ENCODE data around the gene TMEM273. TPM values are rescaled to one million over a fixed set of nuclear protein-coding genes. Genes with fewer than 3 reads are reported as not detected.

TMEM273 gene
- total RNA-seq (2012; rRNA removed) = not detected in 2 replicates

GRCh38 chr10:49187950-49188761 lies at the start of gene TMEM273:
TSS of gene TMEM273 (minus strand) at chr10:49188391. CDS start at chr10:49188336, 55 bp downstream.
- no peak within 1 kb of the TSS for H3K4me2 ChIP-seq (ENCODE audit: low read length)
- no peaks in the 10 kb centered on the region for H3K4me1 ChIP-seq (ENCODE audit: control insufficient read depth, insufficient read depth, low read length)
- no peak within 1 kb of the TSS for H3K4me3 ChIP-seq (ENCODE audit: low read length)

GRCh38 chr10:49237985-49238384 lies 49.8 kb upstream of the TMEM273 start:
- H3K4me1 ChIP-seq (ENCODE audit: control insufficient read depth, insufficient read depth, low read length) = no peaks in the 10 kb centered on the region
- H3K9ac ChIP-seq (ENCODE audit: low read depth, low read length) = no peak overlapping the region
- peaks cover 38% of the 10 kb centered on the region for H3K27me3 ChIP-seq (ENCODE audit: control insufficient read depth, insufficient read depth, low read length)
- H3K9me3 ChIP-seq (replicated peaks; ENCODE audit: low read length) = no peaks in the 10 kb centered on the region
- no peaks in the 10 kb centered on the region for H3K36me3 ChIP-seq (ENCODE audit: insufficient read depth, low read length)
- no peak overlapping the region for H3K4me2 ChIP-seq (ENCODE audit: low read length)
- no peak overlapping the region for H3K4me3 ChIP-seq (ENCODE audit: low read length)

More at GRCh38 chr10:49187950-49188761, at the start of gene TMEM273:
- H3K9ac ChIP-seq (ENCODE audit: low read depth, low read length) = no peak within 1 kb of the TSS
- no peaks in the 10 kb centered on the region for H3K9me3 ChIP-seq (replicated peaks; ENCODE audit: low read length)
- no peaks in the 10 kb centered on the region for H3K36me3 ChIP-seq (ENCODE audit: insufficient read depth, low read length)
- peaks cover 55% of the 10 kb centered on the region for H3K27me3 ChIP-seq (ENCODE audit: control insufficient read depth, insufficient read depth, low read length)

- no peak overlapping the region for H3K4me2 ChIP-seq (ENCODE audit: low read length)
- no peaks in the 10 kb centered on the region for H3K36me3 ChIP-seq (ENCODE audit: insufficient read depth, low read length)
- H3K9ac ChIP-seq (ENCODE audit: low read depth, low read length) = no peak overlapping the region
- H3K27me3 ChIP-seq (ENCODE audit: control insufficient read depth, insufficient read depth, low read length) = peaks cover 37% of the 10 kb centered on the region
- no peaks in the 10 kb centered on the region for H3K9me3 ChIP-seq (replicated peaks; ENCODE audit: low read length)
- H3K4me1 ChIP-seq (ENCODE audit: control insufficient read depth, insufficient read depth, low read length) = no peaks in the 10 kb centered on the region
- H3K4me3 ChIP-seq (ENCODE audit: low read length) = no peak overlapping the region
Measured at GRCh38 chr10:49235392-49235791, 47.2 kb upstream of the TMEM273 start.

- H3K36me3 ChIP-seq (ENCODE audit: insufficient read depth, low read length) = no peaks in the 10 kb centered on the region
- H3K27me3 ChIP-seq (ENCODE audit: control insufficient read depth, insufficient read depth, low read length) = peaks cover 26% of the 10 kb centered on the region
- H3K9ac ChIP-seq (ENCODE audit: low read depth, low read length) = no peak overlapping the region
- H3K9me3 ChIP-seq (replicated peaks; ENCODE audit: low read length) = no peaks in the 10 kb centered on the region
- H3K4me1 ChIP-seq (ENCODE audit: control insufficient read depth, insufficient read depth, low read length) = no peaks in the 10 kb centered on the region
- no peak overlapping the region for H3K4me3 ChIP-seq (ENCODE audit: low read length)
- H3K4me2 ChIP-seq (ENCODE audit: low read length) = no peak overlapping the region
Measured at GRCh38 chr10:49231086-49231820, 43.1 kb upstream of the TMEM273 start.

GRCh38 chr10:49230004-49230403 lies 41.8 kb upstream of the TMEM273 start:
- H3K4me3 ChIP-seq (ENCODE audit: low read length) = no peak overlapping the region
- peaks cover 23% of the 10 kb centered on the region for H3K27me3 ChIP-seq (ENCODE audit: control insufficient read depth, insufficient read depth, low read length)
- H3K36me3 ChIP-seq (ENCODE audit: insufficient read depth, low read length) = no peaks in the 10 kb centered on the region
- H3K9ac ChIP-seq (ENCODE audit: low read depth, low read length) = no peak overlapping the region
- H3K4me2 ChIP-seq (ENCODE audit: low read length) = no peak overlapping the region
- H3K9me3 ChIP-seq (replicated peaks; ENCODE audit: low read length) = no peaks in the 10 kb centered on the region
- H3K4me1 ChIP-seq (ENCODE audit: control insufficient read depth, insufficient read depth, low read length) = no peaks in the 10 kb centered on the region

- Histone ChIP-seq H3K9me3 (replicated peaks; ENCODE audit: low read length) (no peaks in the 10 kb centered on the region), H3K4me1 (ENCODE audit: control insufficient read depth, insufficient read depth, low read length) (no peaks in the 10 kb centered on the region), H3K9ac (ENCODE audit: low read depth, low read length) (no peak overlapping the region), H3K36me3 (ENCODE audit: insufficient read depth, low read length) (no peaks in the 10 kb centered on the region), H3K4me2 (ENCODE audit: low read length) (no peak overlapping the region), H3K27me3 (ENCODE audit: control insufficient read depth, insufficient read depth, low read length) (peaks cover 20% of the 10 kb centered on the region), H3K4me3 (ENCODE audit: low read length) (no peak overlapping the region)
Measured at GRCh38 chr10:49228677-49229076, 40.5 kb upstream of the TMEM273 start.

- Histone ChIP-seq H3K4me2 (ENCODE audit: low read length) (no peak overlapping the region), H3K36me3 (ENCODE audit: insufficient read depth, low read length) (no peaks in the 10 kb centered on the region), H3K9ac (ENCODE audit: low read depth, low read length) (no peak overlapping the region), H3K4me3 (ENCODE audit: low read length) (no peak overlapping the region), H3K27me3 (ENCODE audit: control insufficient read depth, insufficient read depth, low read length) (peaks cover 17% of the 10 kb centered on the region), H3K9me3 (replicated peaks; ENCODE audit: low read length) (no peaks in the 10 kb centered on the region), H3K4me1 (ENCODE audit: control insufficient read depth, insufficient read depth, low read length) (no peaks in the 10 kb centered on the region)
Measured at GRCh38 chr10:49227406-49227805, 39.2 kb upstream of the TMEM273 start.

- H3K27me3 ChIP-seq (ENCODE audit: control insufficient read depth, insufficient read depth, low read length) = peaks cover 12% of the 10 kb centered on the region
- no peak overlapping the region for H3K4me3 ChIP-seq (ENCODE audit: low read length)
- no peak overlapping the region for H3K4me2 ChIP-seq (ENCODE audit: low read length)
Measured at GRCh38 chr10:49226594-49226993, 38.4 kb upstream of the TMEM273 start.

GRCh38 chr10:49225218-49225876 lies 37.2 kb upstream of the TMEM273 start:
- Histone ChIP-seq H3K27me3 (ENCODE audit: control insufficient read depth, insufficient read depth, low read length) (peaks cover 10% of the 10 kb centered on the region), H3K36me3 (ENCODE audit: insufficient read depth, low read length) (no peaks in the 10 kb centered on the region), H3K4me1 (ENCODE audit: control insufficient read depth, insufficient read depth, low read length) (no peaks in the 10 kb centered on the region), H3K9ac (ENCODE audit: low read depth, low read length) (no peak overlapping the region), H3K9me3 (replicated peaks; ENCODE audit: low read length) (no peaks in the 10 kb centered on the region), H3K4me2 (ENCODE audit: low read length) (no peak overlapping the region), H3K4me3 (ENCODE audit: low read length) (no peak overlapping the region)

More at GRCh38 chr10:49226594-49226993, 38.4 kb upstream of the TMEM273 start:
- H3K4me1 ChIP-seq (ENCODE audit: control insufficient read depth, insufficient read depth, low read length) = no peaks in the 10 kb centered on the region
- no peak overlapping the region for H3K9ac ChIP-seq (ENCODE audit: low read depth, low read length)
- H3K36me3 ChIP-seq (ENCODE audit: insufficient read depth, low read length) = no peaks in the 10 kb centered on the region
- no peaks in the 10 kb centered on the region for H3K9me3 ChIP-seq (replicated peaks; ENCODE audit: low read length)

GRCh38 chr10:49223205-49223604 lies 35.0 kb upstream of the TMEM273 start:
- Histone ChIP-seq H3K4me1 (ENCODE audit: control insufficient read depth, insufficient read depth, low read length) (no peaks in the 10 kb centered on the region), H3K9ac (ENCODE audit: low read depth, low read length) (no peak overlapping the region), H3K36me3 (ENCODE audit: insufficient read depth, low read length) (no peaks in the 10 kb centered on the region), H3K4me3 (ENCODE audit: low read length) (no peak overlapping the region), H3K4me2 (ENCODE audit: low read length) (no peak overlapping the region), H3K27me3 (ENCODE audit: control insufficient read depth, insufficient read depth, low read length) (peaks cover 12% of the 10 kb centered on the region), H3K9me3 (replicated peaks; ENCODE audit: low read length) (no peaks in the 10 kb centered on the region)

- H3K9me3 ChIP-seq (replicated peaks; ENCODE audit: low read length) = no peaks in the 10 kb centered on the region
- H3K4me3 ChIP-seq (ENCODE audit: low read length) = no peak overlapping the region
- no peak overlapping the region for H3K9ac ChIP-seq (ENCODE audit: low read depth, low read length)
- no peak overlapping the region for H3K4me2 ChIP-seq (ENCODE audit: low read length)
- peaks cover 19% of the 10 kb centered on the region for H3K27me3 ChIP-seq (ENCODE audit: control insufficient read depth, insufficient read depth, low read length)
- no peaks in the 10 kb centered on the region for H3K36me3 ChIP-seq (ENCODE audit: insufficient read depth, low read length)
- no peaks in the 10 kb centered on the region for H3K4me1 ChIP-seq (ENCODE audit: control insufficient read depth, insufficient read depth, low read length)
Measured at GRCh38 chr10:49222170-49222569, 34.0 kb upstream of the TMEM273 start.
